ENCODE results near the gene GLIS1.
A peak's percentile ranks its signal among the peaks of the same experiment; 100 is the strongest.

The GLIS1 gene

GRCh38 chr1:53585129-53585528 is 153.8 kb downstream of the GLIS1 start:
- no peak overlapping the region for H2AFZ ChIP-seq (ENCODE audit: low read depth, low read length)
- no peak overlapping the region for H3K14ac ChIP-seq (ENCODE audit: low read length in 2 of 2)
- H3K27me3 ChIP-seq (ENCODE audit: control insufficient read depth in 1 of 2, insufficient read depth in 1 of 2, low read length in 2 of 2) = peaks cover 0 to 85% of the 10 kb centered on the region in 2 experiments
- no peak overlapping the region for H2BK12ac ChIP-seq (ENCODE audit: low read length in 2 of 2)
- peaks cover 0 to 45% of the 10 kb centered on the region in 2 experiments for H3K36me3 ChIP-seq (ENCODE audit: control insufficient read depth in 1 of 2, insufficient read depth in 2 of 2, low read depth in 1 of 2, low read length in 2 of 2)
- H2BK5ac ChIP-seq (ENCODE audit: low read depth, low read length, poor library complexity, severe bottlenecking) = no peak overlapping the region
- DNase-seq = peak; percentile 86
- no peak overlapping the region for H3K9ac ChIP-seq (ENCODE audit: low read length)
- no peaks in the 10 kb centered on the region for H3K9me3 ChIP-seq (ENCODE audit: control insufficient read depth, low read length)
- peaks cover 43% of the 10 kb centered on the region for H3K79me1 ChIP-seq (replicated peaks; ENCODE audit: low read length, poor library complexity, severe bottlenecking)
- H2AK5ac ChIP-seq (ENCODE audit: low read length, severe bottlenecking) = no peak overlapping the region
- H4K91ac ChIP-seq (ENCODE audit: low read length) = no peak overlapping the region
- H4K8ac ChIP-seq (ENCODE audit: low read length) = no peak overlapping the region
- H3K27ac ChIP-seq (ENCODE audit: low read length, poor library complexity, severe bottlenecking) = no peak overlapping the region
- no peak overlapping the region for H2BK15ac ChIP-seq (ENCODE audit: low read depth, poor library complexity, severe bottlenecking)
- WGBS = 13% methylated on average over 2 of the region's 5 CpGs
- H3K18ac ChIP-seq (ENCODE audit: low read depth in 1 of 2, low read length in 2 of 2) = no peak overlapping the region
- H3K4me1 ChIP-seq (ENCODE audit: control insufficient read depth, insufficient read depth, low read depth, low read length) = peaks cover 15% of the 10 kb centered on the region
- H3K23ac ChIP-seq (ENCODE audit: low read length in 2 of 2) = no peak overlapping the region
- no peak overlapping the region for H3K4ac ChIP-seq (ENCODE audit: low read depth in 1 of 2, low read length in 2 of 2)
- H2BK120ac ChIP-seq (ENCODE audit: low read depth, low read length) = no peak overlapping the region
- H3K4me3 ChIP-seq (ENCODE audit: insufficient read depth in 1 of 2, low read depth in 1 of 2, low read length in 2 of 2) = no peak overlapping the region
- H3K4me2 ChIP-seq (ENCODE audit: low read length, poor library complexity, severe bottlenecking) = no peak overlapping the region

DNA sequence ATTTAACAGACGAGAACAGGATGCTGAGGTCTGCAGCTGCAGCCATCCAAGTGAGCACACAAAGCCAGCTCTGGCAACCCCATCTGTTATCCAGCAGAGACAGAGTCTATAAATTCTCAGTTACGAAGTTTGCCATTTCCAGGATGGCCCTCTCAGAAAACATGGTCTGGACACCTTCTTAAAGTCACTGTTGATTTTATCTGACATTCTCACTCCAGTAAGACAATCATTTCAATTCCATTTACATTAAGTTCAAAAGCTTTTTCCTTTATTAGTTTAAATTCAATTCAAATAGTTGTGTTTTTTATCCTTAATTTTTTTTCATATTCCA is 154.2 kb downstream of the GLIS1 start:
- peaks cover 44% of the 10 kb centered on the region for H3K79me1 ChIP-seq (replicated peaks; ENCODE audit: low read length, poor library complexity, severe bottlenecking)
- WGBS = 39% methylated on average over 2 of the region's 2 CpGs
- no peak overlapping the region for H3K18ac ChIP-seq (ENCODE audit: low read depth in 1 of 2, low read length in 2 of 2)
- H3K9me3 ChIP-seq (ENCODE audit: control insufficient read depth, low read length) = no peaks in the 10 kb centered on the region
- H3K14ac ChIP-seq (ENCODE audit: low read length in 2 of 2) = no peak overlapping the region
- no peak overlapping the region for H2BK12ac ChIP-seq (ENCODE audit: low read length in 2 of 2)
- H4K91ac ChIP-seq (ENCODE audit: low read length) = no peak overlapping the region
- no peak overlapping the region for H2AK5ac ChIP-seq (ENCODE audit: low read length, severe bottlenecking)
- peaks cover 0 to 45% of the 10 kb centered on the region in 2 experiments for H3K36me3 ChIP-seq (ENCODE audit: control insufficient read depth in 1 of 2, insufficient read depth in 2 of 2, low read depth in 1 of 2, low read length in 2 of 2)
- H3K23ac ChIP-seq (ENCODE audit: low read length in 2 of 2) = no peak overlapping the region
- H2BK15ac ChIP-seq (ENCODE audit: low read depth, poor library complexity, severe bottlenecking) = no peak overlapping the region
- H3K4me2 ChIP-seq (ENCODE audit: low read length, poor library complexity, severe bottlenecking) = no peak overlapping the region
- peaks cover 0 to 85% of the 10 kb centered on the region in 2 experiments for H3K27me3 ChIP-seq (ENCODE audit: control insufficient read depth in 1 of 2, insufficient read depth in 1 of 2, low read length in 2 of 2)
- no peak overlapping the region for H3K9ac ChIP-seq (ENCODE audit: low read length)
- no peak overlapping the region for H3K4ac ChIP-seq (ENCODE audit: low read depth in 1 of 2, low read length in 2 of 2)
- no peak overlapping the region for H3K27ac ChIP-seq (ENCODE audit: low read length, poor library complexity, severe bottlenecking)
- no peak overlapping the region for H2AFZ ChIP-seq (ENCODE audit: low read depth, low read length)
- H3K4me3 ChIP-seq (ENCODE audit: insufficient read depth in 1 of 2, low read depth in 1 of 2, low read length in 2 of 2) = no peak overlapping the region
- H2BK5ac ChIP-seq (ENCODE audit: low read depth, low read length, poor library complexity, severe bottlenecking) = no peak overlapping the region
- peaks cover 15% of the 10 kb centered on the region for H3K4me1 ChIP-seq (ENCODE audit: control insufficient read depth, insufficient read depth, low read depth, low read length)
- H2BK120ac ChIP-seq (ENCODE audit: low read depth, low read length) = no peak overlapping the region
- no peak overlapping the region for H4K8ac ChIP-seq (ENCODE audit: low read length)
- no peak for DNase-seq

- H3K14ac ChIP-seq (ENCODE audit: low read length in 2 of 2) = peak overlapping the region in 1 of 2 experiments; percentile 35
- peak overlapping the region; percentile 17 for H2BK15ac ChIP-seq (ENCODE audit: low read depth, poor library complexity, severe bottlenecking)
- peak overlapping the region in 1 of 2 experiments; percentile 15 for H2BK12ac ChIP-seq (ENCODE audit: low read length in 2 of 2)
- no peak overlapping the region for H4K8ac ChIP-seq (ENCODE audit: low read length)
- 89% methylated on average over 11 of the region's 11 CpGs for WGBS
- H3K9me3 ChIP-seq (ENCODE audit: control insufficient read depth, low read length) = no peaks in the 10 kb centered on the region
- no peak overlapping the region for H2BK120ac ChIP-seq (ENCODE audit: low read depth, low read length)
- peaks cover 0 to 44% of the 10 kb centered on the region in 2 experiments for H3K36me3 ChIP-seq (ENCODE audit: control insufficient read depth in 1 of 2, insufficient read depth in 2 of 2, low read depth in 1 of 2, low read length in 2 of 2)
- no peak overlapping the region for H3K4me3 ChIP-seq (ENCODE audit: insufficient read depth in 1 of 2, low read depth in 1 of 2, low read length in 2 of 2)
- no peak overlapping the region for H3K27ac ChIP-seq (ENCODE audit: low read length, poor library complexity, severe bottlenecking)
- no peak for DNase-seq
- no peak overlapping the region for H3K23ac ChIP-seq (ENCODE audit: low read length in 2 of 2)
- H2AK5ac ChIP-seq (ENCODE audit: low read length, severe bottlenecking) = no peak overlapping the region
- no peak overlapping the region for H3K4me2 ChIP-seq (ENCODE audit: low read length, poor library complexity, severe bottlenecking)
- no peak overlapping the region for H3K9ac ChIP-seq (ENCODE audit: low read length)
- peak overlapping the region in 1 of 2 experiments; percentile 25 for H3K4ac ChIP-seq (ENCODE audit: low read depth in 1 of 2, low read length in 2 of 2)
- no peak overlapping the region for H2AFZ ChIP-seq (ENCODE audit: low read depth, low read length)
- H3K4me1 ChIP-seq (ENCODE audit: control insufficient read depth, insufficient read depth, low read depth, low read length) = peaks cover 15% of the 10 kb centered on the region
- no peak overlapping the region for H4K91ac ChIP-seq (ENCODE audit: low read length)
- H3K27me3 ChIP-seq (ENCODE audit: control insufficient read depth in 1 of 2, insufficient read depth in 1 of 2, low read length in 2 of 2) = peaks cover 0 to 80% of the 10 kb centered on the region in 2 experiments
- no peak overlapping the region for H2BK5ac ChIP-seq (ENCODE audit: low read depth, low read length, poor library complexity, severe bottlenecking)
- no peak overlapping the region for H3K18ac ChIP-seq (ENCODE audit: low read depth in 1 of 2, low read length in 2 of 2)
- peaks cover 44% of the 10 kb centered on the region for H3K79me1 ChIP-seq (replicated peaks; ENCODE audit: low read length, poor library complexity, severe bottlenecking)
These were observed 154.8 kb downstream of the GLIS1 start for GRCh38 chr1:53583868-53584776.

DNA sequence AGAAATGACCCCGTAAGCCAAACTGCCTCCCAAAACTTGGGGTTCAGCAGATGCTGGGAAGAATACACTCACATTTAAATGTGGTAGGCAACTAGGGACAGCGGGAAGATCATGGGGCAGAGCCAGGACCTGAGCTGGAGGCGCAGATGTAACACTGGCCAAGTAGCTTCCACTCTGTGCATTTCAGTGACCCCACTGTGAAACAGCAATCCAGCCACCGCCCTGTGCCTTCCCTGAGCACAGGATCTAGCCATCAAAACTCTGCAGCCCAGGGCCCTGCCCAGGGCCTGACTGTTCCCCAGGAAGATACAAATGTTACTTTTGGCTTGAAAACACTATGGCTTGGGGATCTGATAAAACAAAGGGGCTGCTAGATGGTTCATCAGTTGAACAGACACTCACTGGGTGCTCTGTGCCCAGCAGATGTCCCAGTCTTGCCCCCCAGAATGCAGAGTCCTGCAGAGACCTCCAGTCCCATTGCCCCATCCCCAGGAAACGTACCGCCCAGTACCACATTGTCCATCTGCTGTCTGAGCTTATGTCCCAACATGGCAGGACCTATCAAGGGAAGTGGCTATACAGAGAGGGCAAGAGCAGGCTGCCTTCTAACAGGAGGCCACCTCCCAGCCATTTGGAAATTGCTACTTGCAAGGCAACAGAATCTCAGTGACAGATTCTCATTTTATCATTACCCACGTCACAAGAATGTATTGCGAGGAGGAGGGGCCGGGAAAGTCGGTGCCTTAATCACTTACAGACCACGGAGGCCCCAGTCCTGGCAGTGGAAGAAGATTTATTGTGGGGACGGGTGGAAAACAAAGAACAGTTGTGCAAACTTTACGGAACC is 155.7 kb downstream of the GLIS1 start:
- H3K4me1 ChIP-seq (ENCODE audit: control insufficient read depth, insufficient read depth, low read depth, low read length) = peaks cover 15% of the 10 kb centered on the region
- H3K18ac ChIP-seq (ENCODE audit: low read depth in 1 of 2, low read length in 2 of 2) = no peak overlapping the region
- no peak overlapping the region for H3K4me3 ChIP-seq (ENCODE audit: insufficient read depth in 1 of 2, low read depth in 1 of 2, low read length in 2 of 2)
- no peak overlapping the region for H3K23ac ChIP-seq (ENCODE audit: low read length in 2 of 2)
- H2BK15ac ChIP-seq (ENCODE audit: low read depth, poor library complexity, severe bottlenecking) = no peak overlapping the region
- H3K27ac ChIP-seq (ENCODE audit: low read length, poor library complexity, severe bottlenecking) = no peak overlapping the region
- H3K14ac ChIP-seq (ENCODE audit: low read length in 2 of 2) = no peak overlapping the region
- H3K27me3 ChIP-seq (ENCODE audit: control insufficient read depth in 1 of 2, insufficient read depth in 1 of 2, low read length in 2 of 2) = peaks cover 0 to 72% of the 10 kb centered on the region in 2 experiments
- no peak overlapping the region for H2BK120ac ChIP-seq (ENCODE audit: low read depth, low read length)
- 53% methylated on average over 13 of the region's 13 CpGs for WGBS
- H2BK5ac ChIP-seq (ENCODE audit: low read depth, low read length, poor library complexity, severe bottlenecking) = no peak overlapping the region
- H3K79me1 ChIP-seq (replicated peaks; ENCODE audit: low read length, poor library complexity, severe bottlenecking) = peaks cover 46% of the 10 kb centered on the region
- no peak overlapping the region for H2AK5ac ChIP-seq (ENCODE audit: low read length, severe bottlenecking)
- H3K36me3 ChIP-seq (ENCODE audit: control insufficient read depth in 1 of 2, insufficient read depth in 2 of 2, low read depth in 1 of 2, low read length in 2 of 2) = peaks cover 0 to 39% of the 10 kb centered on the region in 2 experiments
- no peak overlapping the region for H4K91ac ChIP-seq (ENCODE audit: low read length)
- no peak overlapping the region for H4K8ac ChIP-seq (ENCODE audit: low read length)
- peak; percentile 64 for DNase-seq
- no peaks in the 10 kb centered on the region for H3K9me3 ChIP-seq (ENCODE audit: control insufficient read depth, low read length)
- no peak overlapping the region for H3K4ac ChIP-seq (ENCODE audit: low read depth in 1 of 2, low read length in 2 of 2)
- no peak overlapping the region for H2BK12ac ChIP-seq (ENCODE audit: low read length in 2 of 2)
- no peak overlapping the region for H2AFZ ChIP-seq (ENCODE audit: low read depth, low read length)
- H3K4me2 ChIP-seq (ENCODE audit: low read length, poor library complexity, severe bottlenecking) = no peak overlapping the region
- no peak overlapping the region for H3K9ac ChIP-seq (ENCODE audit: low read length)
